Measurements from ENCODE around the gene SLC35A4. TPM values are rescaled to one million over a fixed set of nuclear protein-coding genes. Genes with fewer than 3 reads are reported as not detected.
A peak's percentile ranks its signal among the peaks of the same experiment; 100 is the strongest.

Gene SLC35A4
- total and polyA plus RNA-seq, 12 donors, result 33.9 to 105 (median 78.7) TPM

DNA sequence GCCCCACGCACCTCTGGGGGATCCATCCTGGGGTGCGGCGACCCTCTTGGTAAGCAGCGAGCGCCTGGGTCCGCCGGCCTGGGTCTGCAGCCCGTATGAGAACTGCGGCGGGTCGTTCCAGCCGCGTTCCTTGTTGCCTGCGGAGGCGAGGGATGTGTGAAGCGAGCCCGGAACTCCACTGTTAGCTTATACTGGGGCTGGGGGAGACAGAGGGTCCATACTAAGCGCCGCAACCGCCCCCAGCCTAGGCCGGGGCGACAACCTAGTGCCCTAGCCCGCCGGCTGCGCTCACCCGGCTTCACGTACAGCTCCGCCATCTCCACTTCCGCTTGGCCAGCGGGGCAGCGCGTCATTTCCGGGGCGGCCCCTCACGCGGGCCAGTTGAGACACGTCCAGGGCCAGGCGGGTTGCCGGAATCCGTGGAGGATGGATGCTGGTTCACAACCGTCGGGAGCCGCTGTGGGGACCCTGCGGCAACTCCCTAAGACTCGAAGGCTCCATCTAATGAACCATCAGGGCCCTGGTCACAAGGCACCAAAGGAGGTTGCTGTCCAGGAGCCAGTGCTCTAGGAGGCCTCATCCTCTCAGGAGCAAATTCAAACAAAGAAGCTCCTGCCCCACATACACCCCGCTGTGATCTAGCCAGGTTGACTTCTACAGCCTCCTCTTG, 7.4 kb upstream of the SLC35A4 start, which contains the start of gene SRA1:
SRA1 (minus strand) TSS at position 338 of the 670 bp plus-strand sequence; CDS start at position 317, 21 bp downstream.
- no peaks in the 10 kb centered on the region for H3K9me3 ChIP-seq
- intact Hi-C loops (cut with DNase I), result loop anchor here in 1 of 10 donors (10.0 kb wide), 1 partner anchor 312 kb away; no protein-coding TSS in a partner anchor
- peak within 1 kb of the TSS; percentile 44 to 98 (median 93) for H3K27ac ChIP-seq
- H3K4me3 ChIP-seq, result peak within 1 kb of the TSS; percentile 23 to 93 (median 71)
- H3K36me3 ChIP-seq, result peaks cover 0 to 52% (median 7%) of the 10 kb centered on the region in 9 donors
- no peaks in the 10 kb centered on the region for H3K27me3 ChIP-seq
- H3K4me1 ChIP-seq, result peaks cover 8 to 58% (median 46%) of the 10 kb centered on the region in 9 donors
- peak; percentile 94 for DNase-seq
- peak; percentile 92 to 98 (median 97) for ATAC-seq
- TF ChIP-seq, protein P1, sequence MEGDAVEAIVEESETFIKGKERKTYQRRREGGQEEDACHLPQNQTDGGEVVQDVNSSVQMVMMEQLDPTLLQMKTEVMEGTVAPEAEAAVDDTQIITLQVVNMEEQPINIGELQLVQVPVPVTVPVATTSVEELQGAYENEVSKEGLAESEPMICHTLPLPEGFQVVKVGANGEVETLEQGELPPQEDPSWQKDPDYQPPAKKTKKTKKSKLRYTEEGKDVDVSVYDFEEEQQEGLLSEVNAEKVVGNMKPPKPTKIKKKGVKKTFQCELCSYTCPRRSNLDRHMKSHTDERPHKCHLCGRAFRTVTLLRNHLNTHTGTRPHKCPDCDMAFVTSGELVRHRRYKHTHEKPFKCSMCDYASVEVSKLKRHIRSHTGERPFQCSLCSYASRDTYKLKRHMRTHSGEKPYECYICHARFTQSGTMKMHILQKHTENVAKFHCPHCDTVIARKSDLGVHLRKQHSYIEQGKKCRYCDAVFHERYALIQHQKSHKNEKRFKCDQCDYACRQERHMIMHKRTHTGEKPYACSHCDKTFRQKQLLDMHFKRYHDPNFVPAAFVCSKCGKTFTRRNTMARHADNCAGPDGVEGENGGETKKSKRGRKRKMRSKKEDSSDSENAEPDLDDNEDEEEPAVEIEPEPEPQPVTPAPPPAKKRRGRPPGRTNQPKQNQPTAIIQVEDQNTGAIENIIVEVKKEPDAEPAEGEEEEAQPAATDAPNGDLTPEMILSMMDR (IDR thresholded peaks at IDR 0.05), result peak in 1 of 9 donors; percentile 10
- WGBS, 2 donors, result 1% methylated on average over 46 of the region's 46 CpGs

DNA sequence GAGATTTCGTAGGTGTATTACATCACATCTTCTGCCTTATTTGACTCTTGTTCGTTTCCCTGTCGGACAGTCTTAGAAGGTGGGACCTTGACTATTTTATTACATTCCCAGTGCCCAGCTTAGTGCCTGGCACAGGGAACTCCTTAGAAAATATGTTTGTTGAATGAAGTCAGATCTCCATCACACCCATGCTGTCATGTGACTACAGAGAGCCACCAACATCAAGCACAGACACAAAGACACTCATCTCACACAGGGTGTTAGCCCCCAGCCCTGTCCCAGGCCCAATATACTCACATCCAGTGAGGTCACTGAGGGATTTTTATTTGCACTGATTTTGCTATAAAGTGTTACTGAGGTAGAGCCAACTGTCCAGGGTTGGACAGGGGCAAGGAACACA, 6.7 kb upstream of the SLC35A4 start:
- intact Hi-C loops (cut with DNase I), result loop anchor here in 1 of 10 donors (10.0 kb wide), 1 partner anchor 313 kb away; no protein-coding TSS in a partner anchor
- TF ChIP-seq, protein P1 (IDR thresholded peaks at IDR 0.05), result no peak
- DNase-seq, result no peak
- Histone ChIP-seq H3K36me3 (peaks cover 0 to 45% (median 6%) of the 10 kb centered on the region in 9 donors), H3K4me3 (no peak overlapping the region), H3K9me3 (no peaks in the 10 kb centered on the region), H3K27ac (peak overlapping the region in 9 of 10 donors; percentile 81 to 98 (median 93)), H3K4me1 (peaks cover 8 to 62% (median 53%) of the 10 kb centered on the region in 9 donors), H3K27me3 (no peaks in the 10 kb centered on the region)
- 86% methylated on average over 3 of the region's 3 CpGs for WGBS, 2 donors
- ATAC-seq, result no peak

DNA sequence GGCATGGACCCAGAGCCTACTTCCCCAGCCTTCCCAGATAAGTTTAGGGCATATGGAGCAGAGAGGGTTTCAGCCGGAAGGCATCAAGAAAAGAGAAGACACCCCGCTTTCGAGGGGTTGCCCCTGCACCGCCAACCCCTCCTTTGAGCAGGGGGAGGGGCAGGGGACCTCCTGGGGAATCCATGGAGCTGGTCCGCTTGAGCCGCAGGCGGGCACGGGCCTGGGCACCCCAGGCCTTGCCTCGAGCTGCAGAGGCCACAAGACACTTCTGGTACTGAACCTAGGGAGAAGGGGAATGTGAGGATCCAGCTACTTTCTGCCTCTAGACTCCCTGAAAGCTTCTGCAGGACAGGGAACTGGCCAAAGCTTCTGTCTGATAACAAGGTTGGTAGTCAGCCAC, 6.1 kb upstream of the SLC35A4 start:
- Histone ChIP-seq H3K36me3 (peaks cover 0 to 39% (median under 1%) of the 10 kb centered on the region in 9 donors), H3K27me3 (no peaks in the 10 kb centered on the region), H3K4me1 (peaks cover 8 to 63% (median 54%) of the 10 kb centered on the region in 9 donors), H3K4me3 (no peak overlapping the region), H3K27ac (peak overlapping the region in 5 of 10 donors; percentile 90 to 98 (median 93)), H3K9me3 (no peaks in the 10 kb centered on the region)
- intact Hi-C loops (cut with DNase I), result loop anchor here in 1 of 10 donors (10.0 kb wide), 1 partner anchor 314 kb away; no protein-coding TSS in a partner anchor
- DNase-seq (no peak), ATAC-seq (no peak)
- TF ChIP-seq, protein P1 (IDR thresholded peaks at IDR 0.05), result no peak
- WGBS, 2 donors, result 96 to 97% methylated on average over 9 of the region's 9 CpGs

DNA sequence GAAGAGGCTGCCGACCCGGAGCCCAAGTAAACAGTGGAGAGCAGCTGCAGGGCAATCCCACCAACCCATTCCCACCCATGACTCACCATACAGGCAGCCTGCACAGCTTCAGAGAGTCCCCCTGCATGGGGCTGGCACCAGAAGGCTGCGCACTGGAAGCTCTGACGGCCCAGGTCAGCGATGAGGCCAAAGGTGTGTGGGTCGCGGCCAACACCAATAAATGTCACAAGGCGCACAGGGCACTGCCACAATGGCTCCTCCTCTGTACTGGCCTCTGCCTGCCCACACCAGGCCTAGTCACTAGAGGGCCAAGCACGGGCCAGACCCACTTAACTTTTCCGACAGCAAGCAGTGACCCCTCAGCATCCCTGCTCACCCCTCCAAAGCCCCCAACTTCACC, 4.4 kb upstream of the SLC35A4 start:
- no peaks in the 10 kb centered on the region for H3K9me3 ChIP-seq
- 94% methylated on average over 10 of the region's 10 CpGs for WGBS, 2 donors
- TF ChIP-seq, protein P1 (IDR thresholded peaks at IDR 0.05), result no peak
- intact Hi-C loops (cut with DNase I), result loop anchor here in 3 of 10 donors (5.0 to 10.0 kb wide), 2 partner anchors 75 to 87 kb away; partner anchors contain the start of genes CD14 (in 2 of the 3), TMCO6 (in 2 of the 3), IK (in 1 of the 3) and NDUFA2 (in 1 of the 3)
- H3K4me1 ChIP-seq, result peaks cover 8 to 51% (median 42%) of the 10 kb centered on the region in 9 donors
- H3K36me3 ChIP-seq, result peaks cover 0 to 36% (median 0%) of the 10 kb centered on the region in 9 donors
- DNase-seq, result no peak
- H3K27me3 ChIP-seq, result no peaks in the 10 kb centered on the region
- no peak overlapping the region for H3K27ac ChIP-seq
- ATAC-seq, result no peak
- H3K4me3 ChIP-seq, result no peak overlapping the region
